Lung (tissue), 12 donors: ENCODE results near the gene FOXN3. TPM values are rescaled to one million over a fixed set of nuclear protein-coding genes. Genes with fewer than 3 reads are reported as not detected.

Experiments
- ATAC-seq: fragments of 200-7000 bp; cut with Tn5 transposase; one replicate; pipeline ENCODE4 v1.9.1; 2020; ENCODE audit warnings: moderate number of reproducible peaks; ENCODE audit not compliant: insufficient read depth, low FRiP score
- DNase-seq, 3 donors: peaks; one replicate each; pipeline ENCODE4 v3.0.0-alpha.2; 2013 to 2017
- H3K27ac ChIP-seq, 2 donors: one replicate each; pipeline ENCODE4 v1.5.1; 2013; ENCODE audit warnings: mild to moderate bottlenecking in 2 of 2, moderate library complexity in 2 of 2, control low read depth in 1 of 2, inconsistent platforms in 1 of 2, low read depth in 1 of 2, low read length in 1 of 2
- H3K27me3 ChIP-seq, 3 donors: one replicate each; pipeline ENCODE4 v1.5.1; 2013; ENCODE audit warnings: low read length in 2 of 3; ENCODE audit not compliant: control insufficient read depth in 3 of 3, insufficient read depth in 3 of 3
- H3K36me3 ChIP-seq, 4 donors: one replicate each; pipeline ENCODE4 v1.5.1; 2013; ENCODE audit warnings: low read length in 4 of 4, mild to moderate bottlenecking in 1 of 4, moderate library complexity in 1 of 4; ENCODE audit not compliant: control insufficient read depth in 4 of 4, insufficient read depth in 4 of 4
- H3K4me1 ChIP-seq, 5 donors: one replicate each; pipeline ENCODE4 v1.5.1; 2013; ENCODE audit warnings: low read length in 5 of 5, mild to moderate bottlenecking in 2 of 5, moderate library complexity in 1 of 5; ENCODE audit not compliant: control insufficient read depth in 5 of 5, insufficient read depth in 5 of 5
- H3K4me3 ChIP-seq: one replicate; pipeline ENCODE4 v1.5.1; 2013; ENCODE audit warnings: mild to moderate bottlenecking, control low read depth, moderate library complexity
- H3K9ac ChIP-seq, 2 donors: one replicate each; pipeline ENCODE4 v1.5.1; 2013; ENCODE audit warnings: low read length in 2 of 2, control low read depth in 1 of 2; ENCODE audit not compliant: insufficient read depth in 1 of 2
- H3K9me3 ChIP-seq, 4 donors: one replicate each; pipeline ENCODE4 v1.5.1; 2013; ENCODE audit warnings: low read length in 3 of 4, mild to moderate bottlenecking in 1 of 4, moderate library complexity in 1 of 4; ENCODE audit not compliant: control insufficient read depth in 4 of 4, insufficient read depth in 3 of 4
- WGBS, 2 donors: extraction: QIAGEN DNeasy Blood & Tissue Kit; methylation state at CpG; one replicate each; pipeline ENCODE4 v1.1.7; 2013; 5-methylcytosine and 5-hydroxymethylcytosine counted together
- polyA plus RNA-seq, 2 donors: library from polyadenylated mRNA; stranded (reverse); fragments of 200-250 nt; gene quantifications; one replicate each; pipeline ENCODE4 v1.2.1, GENCODE V29; 2013
- total RNA-seq, 2 donors: library from RNA; depleted of rRNA in 1 of 2; stranded (reverse); fragments of >200 nt in 1 of 2; gene quantifications; one replicate each; pipeline ENCODE4 v1.2.1, GENCODE V29; 2014 to 2021
- TF ChIP-seq, protein P1 (sequence below): IDR thresholded peaks from 2 replicates; pipeline ENCODE4 v1.5.1; 2012; ENCODE audit warnings: mild to moderate bottlenecking; ENCODE audit errors: control extremely low read depth, extremely low read depth
- donor health status: control.
- donor health status: control.
- donor health status: Bipolar disorder and iron deficiency.
- donor health status: healthy.
- donor health status: DM: yes; HTN: yes; CAD: no.

The FOXN3 gene
- total and polyA plus RNA-seq, 4 donors: 12.7 to 69.7 (median 34.9) TPM

DNA sequence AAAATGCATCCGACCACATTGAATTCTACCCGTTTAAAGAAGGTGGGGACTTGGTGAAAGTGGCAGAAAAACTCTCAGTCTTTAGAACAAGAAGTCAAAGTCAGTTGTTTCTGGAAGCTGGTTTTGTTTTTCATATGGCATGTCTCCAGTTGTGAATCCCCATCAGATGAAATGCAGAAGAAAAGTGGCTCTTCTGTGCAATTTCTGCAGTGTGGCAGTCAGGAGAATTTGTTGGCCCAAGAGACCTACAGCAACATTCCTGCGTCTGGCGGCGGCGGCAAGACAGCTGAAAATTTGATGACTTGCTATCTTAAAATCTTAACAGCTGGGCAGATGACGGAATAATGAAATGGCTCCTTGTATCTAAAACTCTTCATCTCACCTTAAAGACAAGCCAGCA is 201.5 kb downstream of the FOXN3 start:
- peaks cover 4 to 24% (median 14%) of the 10 kb centered on the region in 5 donors for H3K4me1 ChIP-seq
- H3K4me3 ChIP-seq: no peak overlapping the region
- H3K27me3 ChIP-seq: no peaks in the 10 kb centered on the region
- TF ChIP-seq, protein P1, sequence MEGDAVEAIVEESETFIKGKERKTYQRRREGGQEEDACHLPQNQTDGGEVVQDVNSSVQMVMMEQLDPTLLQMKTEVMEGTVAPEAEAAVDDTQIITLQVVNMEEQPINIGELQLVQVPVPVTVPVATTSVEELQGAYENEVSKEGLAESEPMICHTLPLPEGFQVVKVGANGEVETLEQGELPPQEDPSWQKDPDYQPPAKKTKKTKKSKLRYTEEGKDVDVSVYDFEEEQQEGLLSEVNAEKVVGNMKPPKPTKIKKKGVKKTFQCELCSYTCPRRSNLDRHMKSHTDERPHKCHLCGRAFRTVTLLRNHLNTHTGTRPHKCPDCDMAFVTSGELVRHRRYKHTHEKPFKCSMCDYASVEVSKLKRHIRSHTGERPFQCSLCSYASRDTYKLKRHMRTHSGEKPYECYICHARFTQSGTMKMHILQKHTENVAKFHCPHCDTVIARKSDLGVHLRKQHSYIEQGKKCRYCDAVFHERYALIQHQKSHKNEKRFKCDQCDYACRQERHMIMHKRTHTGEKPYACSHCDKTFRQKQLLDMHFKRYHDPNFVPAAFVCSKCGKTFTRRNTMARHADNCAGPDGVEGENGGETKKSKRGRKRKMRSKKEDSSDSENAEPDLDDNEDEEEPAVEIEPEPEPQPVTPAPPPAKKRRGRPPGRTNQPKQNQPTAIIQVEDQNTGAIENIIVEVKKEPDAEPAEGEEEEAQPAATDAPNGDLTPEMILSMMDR: no peak
- DNase-seq (peak; percentile 52 to 66 (median 64)), ATAC-seq (no peak)
- H3K9ac ChIP-seq: no peak overlapping the region
- H3K27ac ChIP-seq: no peak overlapping the region
- 84 to 92% methylated on average over 7 of the region's 7 CpGs for WGBS, 2 donors
- peaks cover 0 to 5% (median 0%) of the 10 kb centered on the region in 4 donors for H3K36me3 ChIP-seq
- H3K9me3 ChIP-seq: no peaks in the 10 kb centered on the region

DNA sequence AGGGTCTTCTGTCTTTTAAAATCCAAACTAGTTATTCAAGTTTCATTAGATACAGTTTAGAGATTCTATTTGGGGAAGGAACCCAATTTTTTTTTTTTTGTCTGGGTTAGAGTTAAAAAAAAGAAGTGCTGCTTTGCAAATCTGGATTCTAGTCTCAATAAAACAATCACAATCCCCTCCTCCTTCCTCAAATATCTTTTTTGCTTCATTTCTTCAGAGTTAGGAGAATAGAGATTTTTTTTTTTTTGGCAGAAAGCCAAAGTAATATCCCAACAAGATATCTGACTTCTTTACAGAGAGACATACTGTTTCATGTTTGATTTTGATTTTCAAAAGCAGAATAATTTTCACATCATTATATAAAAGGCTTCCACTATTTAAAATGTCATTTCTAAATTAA is 201.9 kb downstream of the FOXN3 start:
- H3K36me3 ChIP-seq: peaks cover 0 to 5% (median 0%) of the 10 kb centered on the region in 4 donors
- no peak overlapping the region for H3K27ac ChIP-seq
- H3K9me3 ChIP-seq: no peaks in the 10 kb centered on the region
- TF ChIP-seq, protein P1: no peak
- H3K27me3 ChIP-seq: no peaks in the 10 kb centered on the region
- no peak overlapping the region for H3K9ac ChIP-seq
- DNase-seq (peak in 2 of 3 donors; percentile 57 to 59), ATAC-seq (no peak)
- H3K4me1 ChIP-seq: peaks cover 4 to 24% (median 14%) of the 10 kb centered on the region in 5 donors
- no peak overlapping the region for H3K4me3 ChIP-seq

DNA sequence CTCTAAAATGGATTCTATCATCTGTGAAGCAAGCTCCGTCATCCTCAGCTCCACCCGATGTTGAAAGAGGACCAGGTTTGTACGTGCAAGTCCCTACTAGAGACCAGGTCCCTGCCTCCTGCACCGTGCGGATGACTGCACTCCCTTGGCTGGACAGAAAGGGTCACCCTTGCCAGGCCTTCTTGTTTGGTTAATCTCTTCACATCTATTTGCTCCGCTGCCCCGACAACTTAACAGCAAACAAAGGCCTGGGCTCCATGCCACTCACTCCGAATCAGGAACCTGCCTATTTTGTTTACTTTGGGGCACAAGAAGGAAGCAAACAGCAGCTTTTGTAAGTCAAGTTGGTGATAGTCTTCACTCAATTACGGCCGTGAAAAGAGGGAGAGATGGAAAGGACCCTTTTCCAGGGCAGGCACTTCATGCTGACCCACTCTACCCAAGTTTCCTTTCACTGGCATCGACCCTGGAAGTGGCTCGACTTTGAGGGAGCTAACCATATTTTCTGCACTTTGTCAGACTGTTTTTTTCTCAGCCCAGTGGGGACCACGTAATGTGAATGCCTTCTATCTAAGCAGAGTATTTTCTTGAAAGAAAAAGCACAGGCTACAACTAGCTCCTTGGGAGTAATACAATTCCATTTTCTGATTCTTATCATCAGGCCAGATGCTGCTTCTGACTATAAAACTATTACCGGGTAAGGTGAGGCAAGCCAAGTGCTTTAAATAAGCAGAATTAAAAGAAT is 202.6 kb downstream of the FOXN3 start:
- peaks cover 0 to 3% (median 0%) of the 10 kb centered on the region in 4 donors for H3K36me3 ChIP-seq
- ATAC-seq: peak; percentile 89
- TF ChIP-seq, protein P1: no peak
- no peaks in the 10 kb centered on the region for H3K27me3 ChIP-seq
- DNase-seq: peak; percentile 76 to 84 (median 80)
- H3K4me3 ChIP-seq: no peak overlapping the region
- 41 to 60% methylated on average over 14 of the region's 14 CpGs for WGBS, 2 donors
- no peaks in the 10 kb centered on the region for H3K9me3 ChIP-seq
- peaks cover 4 to 24% (median 14%) of the 10 kb centered on the region in 5 donors for H3K4me1 ChIP-seq
- peak overlapping the region in 1 of 2 donors; percentile 26 for H3K27ac ChIP-seq
- peak overlapping the region in 1 of 2 donors; percentile 15 for H3K9ac ChIP-seq
